NCI-H1092 treated with DMSO at 0.1 percent for 48 hours (cell line): ENCODE data around the gene ZNF92.
"Not testable (repeated sequence)": the region's sequence is repeated elsewhere in the genome, so short reads cannot be mapped to it uniquely, and the experiment has no call there.

Experiments used
- DNase-seq: peaks from one replicate; lab custom pipeline; 2025; lab: John Stamatoyannopoulos, UW

Gene ZNF92

DNA sequence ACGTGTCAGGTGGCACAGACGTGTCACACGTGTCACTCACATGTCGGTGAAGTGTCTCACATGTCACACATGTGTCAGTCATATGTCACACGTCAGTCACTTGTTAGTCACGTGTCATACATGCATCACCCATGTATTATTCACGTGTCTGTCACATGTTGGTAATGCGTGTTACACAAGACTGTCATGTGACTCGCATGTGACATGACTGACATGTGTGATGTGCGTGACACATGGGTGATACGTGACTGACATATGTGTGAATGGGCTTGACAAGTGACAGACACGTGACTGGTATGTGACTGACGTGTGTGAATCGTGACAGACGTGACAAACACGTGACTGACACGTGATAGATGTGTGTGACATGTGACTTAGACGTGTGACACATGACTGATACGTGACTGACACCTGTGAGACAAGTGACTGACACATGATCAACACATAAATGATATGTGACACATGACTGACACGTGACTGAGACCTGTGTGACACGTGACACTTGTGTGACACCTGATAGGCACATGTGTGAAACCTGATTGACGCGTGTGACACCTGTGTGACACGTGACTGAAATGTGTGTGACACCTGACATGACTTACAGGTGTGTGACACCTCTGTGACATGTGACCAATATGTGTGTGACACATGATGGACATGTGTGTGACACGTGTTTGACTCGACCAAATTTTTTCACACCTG, 56.1 kb downstream of the ZNF92 start:
- DNase-seq: no peak

DNA sequence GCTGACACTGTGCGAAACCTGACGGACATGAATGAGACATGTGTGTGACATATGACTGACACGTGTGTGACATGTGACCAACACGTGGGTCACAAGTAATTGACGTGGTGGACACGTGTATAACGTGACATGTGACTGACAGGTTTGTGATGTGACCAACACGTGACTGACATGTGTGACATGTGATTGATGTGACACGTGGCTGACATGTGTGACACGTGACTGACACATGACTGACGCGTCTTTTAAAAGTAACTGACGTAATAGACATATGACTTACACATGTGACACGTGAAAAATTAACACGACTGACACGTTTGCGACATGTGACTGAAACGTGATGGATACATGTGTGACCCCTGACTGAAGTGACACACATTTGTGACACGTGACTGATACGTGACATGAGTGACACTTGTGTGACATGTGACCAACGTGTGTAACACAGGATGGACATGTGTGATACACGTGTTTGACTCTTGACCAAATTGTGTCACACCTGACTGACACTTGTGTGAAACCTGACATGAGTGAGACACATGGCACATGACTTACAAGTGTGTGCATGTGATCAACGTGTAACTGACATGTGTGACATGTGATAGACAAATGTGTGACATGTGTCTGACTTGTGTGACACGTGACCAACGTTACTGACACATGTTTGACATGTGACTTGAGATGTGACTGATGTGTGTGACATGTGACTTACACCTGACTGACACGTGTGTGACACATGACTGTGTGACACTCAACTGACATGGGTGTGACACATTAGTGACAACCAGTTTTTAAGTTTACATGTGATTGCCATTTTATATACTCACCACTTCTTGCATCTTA, 56.9 kb downstream of the ZNF92 start:
- DNase-seq: no peak

DNA sequence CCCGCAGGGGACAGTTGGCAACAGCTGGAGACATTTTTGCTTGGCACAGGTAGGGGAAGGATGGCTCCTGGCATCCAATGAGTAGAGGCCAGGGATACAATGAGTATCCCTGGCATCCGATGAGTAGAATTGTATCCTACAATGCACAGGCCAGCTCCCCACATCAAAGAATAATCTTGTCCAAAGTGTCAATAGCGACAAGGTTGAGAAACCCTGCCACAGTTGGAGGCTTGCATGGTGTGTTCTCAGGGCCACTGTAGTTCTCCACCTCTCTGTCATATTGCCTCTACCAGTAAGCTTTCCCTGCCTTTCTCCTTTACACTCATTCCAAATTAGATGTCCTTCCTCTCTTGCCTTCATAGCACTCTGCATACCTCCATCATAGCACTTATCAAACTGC, 60.7 kb downstream of the ZNF92 start:
- no peak for DNase-seq

GRCh38 chr7:65436163-65436562, 62.5 kb downstream of the ZNF92 start:
- no peak for DNase-seq

- no peak for DNase-seq
These were observed 64.9 kb downstream of the ZNF92 start for GRCh38 chr7:65438598-65438997.

- DNase-seq: no peak
These were observed 67.4 kb downstream of the ZNF92 start for GRCh38 chr7:65441010-65441409.

DNA sequence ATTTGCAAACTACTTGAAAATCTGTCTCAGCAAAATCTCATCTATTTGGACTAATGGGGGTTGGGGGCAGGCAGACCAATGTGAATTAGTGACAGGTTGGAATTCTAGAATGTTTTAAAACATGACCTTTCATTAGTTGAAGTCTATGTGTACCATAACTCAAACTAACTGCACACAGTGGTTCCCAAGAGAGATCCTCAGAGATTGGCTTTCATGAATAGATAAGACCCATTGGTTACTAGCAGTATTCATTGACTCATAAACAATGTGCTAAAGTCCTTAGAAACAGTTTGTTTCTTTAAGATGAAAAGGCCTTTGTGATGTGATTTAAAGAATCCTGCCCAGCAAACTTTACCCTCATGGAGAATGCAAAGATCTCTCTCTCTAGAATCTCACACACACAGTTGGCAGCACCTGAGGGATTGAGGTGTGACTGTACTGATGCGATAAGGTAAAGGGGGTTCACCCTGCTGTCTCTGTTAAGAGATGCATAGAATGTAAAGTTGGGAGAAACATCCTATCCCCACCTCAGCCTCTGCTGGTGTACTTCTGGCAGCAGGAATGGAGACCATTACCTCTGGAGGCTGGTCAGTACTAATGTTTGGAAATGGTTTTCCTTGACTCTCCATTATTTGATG, 70.7 kb downstream of the ZNF92 start:
- DNase-seq: no peak

GRCh38 chr7:65444899-65445823, 71.5 kb downstream of the ZNF92 start:
- peak; percentile 81 for DNase-seq

- not testable (repeated sequence) for DNase-seq
These were observed 73.4 kb downstream of the ZNF92 start for GRCh38 chr7:65447041-65447440.

GRCh38 chr7:65448816-65449504, 75.3 kb downstream of the ZNF92 start:
- DNase-seq: no peak

- no peak for DNase-seq
These were observed 75.8 kb downstream of the ZNF92 start for GRCh38 chr7:65449505-65449852.
